ENCODE results near the gene MRPS18B. TPM values are rescaled to one million over a fixed set of nuclear protein-coding genes. Genes with fewer than 3 reads are reported as not detected.

MRPS18B gene
- total RNA-seq, 1 experiment from 2014 or later = 69.1 TPM

DNA sequence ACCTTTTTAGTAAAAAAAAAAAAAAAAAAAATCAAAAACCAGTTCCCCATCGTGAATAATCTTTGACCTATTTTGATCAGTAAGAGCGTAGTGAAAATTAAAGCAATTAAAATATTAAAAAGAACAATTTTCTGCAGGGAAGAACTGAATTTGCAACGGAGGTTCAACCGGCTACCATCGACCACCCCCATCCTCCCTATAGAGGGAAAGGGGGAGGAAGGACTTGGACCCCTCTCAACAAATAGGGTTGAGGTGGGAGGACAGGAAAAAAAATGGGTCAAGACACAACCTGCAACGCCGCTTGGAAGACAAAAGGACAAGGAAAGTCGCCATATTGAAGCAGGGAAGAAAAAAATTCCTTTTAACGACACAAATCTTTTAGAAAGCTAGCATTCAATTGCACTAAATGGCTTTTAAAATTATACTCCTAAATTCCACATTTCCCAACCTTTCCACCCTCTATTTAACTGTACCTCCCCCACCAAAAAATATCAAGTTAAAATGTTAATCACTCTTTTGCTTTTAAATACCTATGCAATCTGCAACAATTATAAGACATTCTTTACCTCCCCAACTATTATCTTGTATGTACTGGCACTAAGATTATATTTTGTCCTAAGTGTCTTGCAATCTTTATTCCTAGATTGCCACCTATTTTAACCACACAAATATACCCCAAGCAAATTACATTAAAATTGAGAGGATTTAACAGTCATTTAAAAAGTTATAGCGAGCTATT, 2.3 kb upstream of the MRPS18B start:
- Histone ChIP-seq H3K27ac (ENCODE audit: low read length) (peak overlapping the region; percentile 100), H3K4me1 (ENCODE audit: control insufficient read depth, insufficient read depth, low read length) (peaks cover 32% of the 10 kb centered on the region), H3K36me3 (ENCODE audit: control insufficient read depth, insufficient read depth, low read length) (peaks cover 19% of the 10 kb centered on the region), H3K4me3 (ENCODE audit: low read depth in 2 of 2, low read length in 2 of 2) (peak overlapping the region; percentile 71 to 98), H3K9me3 (ENCODE audit: control insufficient read depth, insufficient read depth, low read depth, low read length) (no peaks in the 10 kb centered on the region), H3K27me3 (ENCODE audit: control insufficient read depth, insufficient read depth, low read length) (no peaks in the 10 kb centered on the region)
- BruUV-seq (replicated peaks) = no TSS peak
- in situ Hi-C loops (cut with HindIII; ENCODE audit: low pct_unique_long_range_greater_than_20kb, low sequenced_read_pairs) (no loop called here), intact Hi-C loops (cut with micrococcal nuclease; ENCODE audit: unreplicated experiment) (no loop called here)
- DNase-seq (ENCODE audit: low read depth, low spot score) (no peak), ATAC-seq (no peak)
- peak; percentile 96 for TF ChIP-seq POLR2AphosphoS5 (IDR thresholded peaks at IDR 0.05; ENCODE audit: low read depth, low read length)
- TF ChIP-seq TCF7L2 (IDR thresholded peaks at IDR 0.05; ENCODE audit: low read depth, low read length) = no peak
- CTCF ChIA-PET = interaction anchor here (0.6 to 0.7 kb wide), 2 partner anchors 57 to 125 kb away, joined by 3 to 11 read pairs; partner anchors contain the start of gene DHX16
- POLR2A ChIA-PET = interaction anchor here (0.5 to 1.7 kb wide), 8 partner anchors 10 to 1789 kb away, joined by 3 to 18 read pairs (median 6); partner anchors contain the start of gene DHX16

DNA sequence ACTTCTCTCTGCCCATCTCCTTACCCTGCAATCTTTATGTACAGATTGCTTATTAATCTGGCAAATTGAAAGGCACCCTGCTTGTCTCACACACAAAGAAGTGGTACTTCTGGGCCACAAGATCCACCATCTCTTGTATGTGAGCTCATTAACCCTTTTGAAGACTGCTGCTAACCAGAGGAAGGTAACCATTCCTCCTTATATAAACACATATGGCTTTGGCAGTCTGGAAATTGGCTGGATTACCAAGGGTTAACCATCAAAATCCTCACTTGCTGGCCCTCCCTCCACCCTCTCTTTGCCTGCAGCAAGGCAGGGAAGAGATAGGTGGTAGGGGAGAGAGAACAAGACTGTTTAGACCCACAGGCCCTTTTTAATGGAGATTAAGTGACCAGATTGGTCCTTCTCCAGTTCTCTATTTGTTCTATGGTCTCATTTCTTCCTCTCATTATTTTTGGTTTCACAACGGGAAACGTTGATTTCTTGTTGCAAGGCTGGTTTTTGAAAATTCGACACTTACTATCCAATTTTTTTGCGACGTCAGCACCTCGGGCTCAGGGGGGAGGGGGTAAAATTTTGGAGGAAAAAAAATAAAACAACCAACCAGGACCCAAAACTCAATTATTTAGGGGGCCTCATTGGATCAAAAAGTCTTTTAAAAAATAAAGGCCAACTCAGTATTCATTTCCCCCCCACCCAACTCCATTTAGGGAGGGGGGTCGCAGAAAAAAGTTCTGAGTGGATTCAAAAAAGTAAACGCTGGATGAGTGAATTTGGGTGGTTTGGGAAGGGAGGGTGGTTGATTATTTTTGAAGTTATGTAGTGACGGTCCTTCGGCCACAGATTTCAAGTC, 1.5 kb upstream of the MRPS18B start:
- H3K27ac ChIP-seq (ENCODE audit: low read length) = peak overlapping the region; percentile 100
- CTCF ChIA-PET = no interaction called here
- in situ Hi-C loops (cut with HindIII; ENCODE audit: low pct_unique_long_range_greater_than_20kb, low sequenced_read_pairs) (no loop called here), intact Hi-C loops (cut with micrococcal nuclease; ENCODE audit: unreplicated experiment) (no loop called here)
- H3K4me3 ChIP-seq (ENCODE audit: low read depth in 2 of 2, low read length in 2 of 2) = peak overlapping the region; percentile 71 to 98
- POLR2A ChIA-PET = interaction anchor here (0.5 to 0.7 kb wide), 2 partner anchors 43 to 56 kb away, joined by 3 to 4 read pairs; partner anchors contain the start of gene DHX16
- no peak for DNase-seq (ENCODE audit: low read depth, low spot score)
- ATAC-seq = no peak
- TF ChIP-seq SIN3A (IDR thresholded peaks at IDR 0.05; ENCODE audit: borderline replicate concordance, insufficient read depth, low read depth, low read length) (no peak), CTCF (IDR thresholded peaks at IDR 0.05) (no peak), TCF7L2 (IDR thresholded peaks at IDR 0.05; ENCODE audit: low read depth, low read length) (no peak), POLR2AphosphoS5 (IDR thresholded peaks at IDR 0.05; ENCODE audit: low read depth, low read length) (peak; percentile 47; the same call in 1 of the 2 replicates)
- TF ChIP-seq, protein P1, sequence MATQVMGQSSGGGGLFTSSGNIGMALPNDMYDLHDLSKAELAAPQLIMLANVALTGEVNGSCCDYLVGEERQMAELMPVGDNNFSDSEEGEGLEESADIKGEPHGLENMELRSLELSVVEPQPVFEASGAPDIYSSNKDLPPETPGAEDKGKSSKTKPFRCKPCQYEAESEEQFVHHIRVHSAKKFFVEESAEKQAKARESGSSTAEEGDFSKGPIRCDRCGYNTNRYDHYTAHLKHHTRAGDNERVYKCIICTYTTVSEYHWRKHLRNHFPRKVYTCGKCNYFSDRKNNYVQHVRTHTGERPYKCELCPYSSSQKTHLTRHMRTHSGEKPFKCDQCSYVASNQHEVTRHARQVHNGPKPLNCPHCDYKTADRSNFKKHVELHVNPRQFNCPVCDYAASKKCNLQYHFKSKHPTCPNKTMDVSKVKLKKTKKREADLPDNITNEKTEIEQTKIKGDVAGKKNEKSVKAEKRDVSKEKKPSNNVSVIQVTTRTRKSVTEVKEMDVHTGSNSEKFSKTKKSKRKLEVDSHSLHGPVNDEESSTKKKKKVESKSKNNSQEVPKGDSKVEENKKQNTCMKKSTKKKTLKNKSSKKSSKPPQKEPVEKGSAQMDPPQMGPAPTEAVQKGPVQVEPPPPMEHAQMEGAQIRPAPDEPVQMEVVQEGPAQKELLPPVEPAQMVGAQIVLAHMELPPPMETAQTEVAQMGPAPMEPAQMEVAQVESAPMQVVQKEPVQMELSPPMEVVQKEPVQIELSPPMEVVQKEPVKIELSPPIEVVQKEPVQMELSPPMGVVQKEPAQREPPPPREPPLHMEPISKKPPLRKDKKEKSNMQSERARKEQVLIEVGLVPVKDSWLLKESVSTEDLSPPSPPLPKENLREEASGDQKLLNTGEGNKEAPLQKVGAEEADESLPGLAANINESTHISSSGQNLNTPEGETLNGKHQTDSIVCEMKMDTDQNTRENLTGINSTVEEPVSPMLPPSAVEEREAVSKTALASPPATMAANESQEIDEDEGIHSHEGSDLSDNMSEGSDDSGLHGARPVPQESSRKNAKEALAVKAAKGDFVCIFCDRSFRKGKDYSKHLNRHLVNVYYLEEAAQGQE (IDR thresholded peaks at IDR 0.05; ENCODE audit: insufficient read depth in 1 of 2, low read depth in 2 of 2, low read length in 1 of 2) = no peak
- no TSS peak for BruUV-seq (replicated peaks)
- H3K36me3 ChIP-seq (ENCODE audit: control insufficient read depth, insufficient read depth, low read length) = peaks cover 19% of the 10 kb centered on the region
- H3K27me3 ChIP-seq (ENCODE audit: control insufficient read depth, insufficient read depth, low read length) = no peaks in the 10 kb centered on the region
- H3K9me3 ChIP-seq (ENCODE audit: control insufficient read depth, insufficient read depth, low read depth, low read length) = no peaks in the 10 kb centered on the region
- H3K4me1 ChIP-seq (ENCODE audit: control insufficient read depth, insufficient read depth, low read length) = peaks cover 32% of the 10 kb centered on the region
